Activated CD8-positive, alpha-beta T cell treated with anti-CD3 and anti-CD28 coated beads, Interleukin-2, amount 10 ng/mL, durations not matched to agents 7 days and 5 days (primary cell): Measurements from ENCODE around the gene MLLT1. TPM values are rescaled to one million over a fixed set of nuclear protein-coding genes. Genes with fewer than 3 reads are reported as not detected.

Experiments used
- ATAC-seq: fragments of 150-1000 bp; cut with Tn5 transposase; one replicate; pipeline ENCODE4 v1.10.0; 2021; ENCODE audit warnings: moderate library complexity
- CTCF ChIA-PET: fragments of 350-600 bp; sonication (Branson Sonifier 250); formaldehyde crosslinking; loops from one replicate; lab custom pipeline; 2021; ENCODE audit warnings: antibody characterized with exemption; lab: Charles Lee
- POLR2A ChIA-PET: fragments of 350-600 bp; sonication (Branson Sonifier 250); formaldehyde crosslinking; loops from one replicate; lab custom pipeline; 2021; ENCODE audit warnings: antibody characterized with exemption; lab: Charles Lee
- DNase-seq: peaks from one replicate; pipeline ENCODE4 v3.0.0-alpha.2; 2020
- H3K27ac Mint-ChIP-seq: one replicate; pipeline ENCODE4 v1.8.0; 2021; ENCODE audit warnings: mild to moderate bottlenecking, mixed read lengths
- H3K27me3 Mint-ChIP-seq: one replicate; pipeline ENCODE4 v1.8.0; 2021; ENCODE audit warnings: low read depth, mixed read lengths
- H3K36me3 Mint-ChIP-seq: one replicate; pipeline ENCODE4 v1.8.0; 2021; ENCODE audit warnings: low read depth, mixed read lengths
- H3K4me1 Mint-ChIP-seq: one replicate; pipeline ENCODE4 v1.8.0; 2021; ENCODE audit warnings: low read depth, mixed read lengths
- H3K4me3 Mint-ChIP-seq: one replicate; pipeline ENCODE4 v1.8.0; 2021; ENCODE audit warnings: mild to moderate bottlenecking, mixed read lengths
- H3K9me3 Mint-ChIP-seq: one replicate; pipeline ENCODE4 v1.8.0; 2022; ENCODE audit warnings: mixed read lengths; ENCODE audit not compliant: insufficient read depth
- total RNA-seq, 2 experiments: library from RNA; stranded (reverse); gene quantifications; one replicate each; pipeline ENCODE4 v1.2.3, GENCODE V29; 2021

MLLT1 gene
- total RNA-seq, 2 experiments from 2014 or later = 37.3 to 48.7 TPM

DNA sequence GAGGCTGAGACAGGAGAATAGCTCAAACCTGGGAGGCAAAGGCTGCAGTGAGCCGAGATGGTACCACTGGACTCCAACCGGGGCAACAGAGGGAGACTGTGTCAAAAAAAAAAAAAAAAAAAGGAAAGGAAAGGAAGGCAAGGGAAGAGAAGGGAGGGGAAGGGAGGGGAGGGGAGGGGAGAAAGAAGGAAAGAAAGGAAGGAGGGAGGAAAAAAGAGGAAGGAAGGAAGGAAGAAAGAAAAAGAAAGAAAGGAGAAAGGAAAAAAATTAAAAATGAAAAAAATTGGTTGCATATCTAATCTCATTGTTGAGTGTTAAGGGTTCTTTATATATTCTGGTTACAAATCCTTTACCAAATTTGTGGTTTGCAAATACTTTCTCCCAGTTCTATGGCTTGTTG is 98.7 kb downstream of the MLLT1 start:
- H3K36me3 Mint-ChIP-seq = no peaks in the 10 kb centered on the region
- H3K9me3 Mint-ChIP-seq = no peaks in the 10 kb centered on the region
- peaks cover 9% of the 10 kb centered on the region for H3K4me1 Mint-ChIP-seq
- H3K4me3 Mint-ChIP-seq = no peak overlapping the region
- H3K27me3 Mint-ChIP-seq = peaks cover 36% of the 10 kb centered on the region
- POLR2A ChIA-PET = no interaction called here
- ATAC-seq (no peak), DNase-seq (no peak)
- no peak overlapping the region for H3K27ac Mint-ChIP-seq
- CTCF ChIA-PET = no interaction called here

DNA sequence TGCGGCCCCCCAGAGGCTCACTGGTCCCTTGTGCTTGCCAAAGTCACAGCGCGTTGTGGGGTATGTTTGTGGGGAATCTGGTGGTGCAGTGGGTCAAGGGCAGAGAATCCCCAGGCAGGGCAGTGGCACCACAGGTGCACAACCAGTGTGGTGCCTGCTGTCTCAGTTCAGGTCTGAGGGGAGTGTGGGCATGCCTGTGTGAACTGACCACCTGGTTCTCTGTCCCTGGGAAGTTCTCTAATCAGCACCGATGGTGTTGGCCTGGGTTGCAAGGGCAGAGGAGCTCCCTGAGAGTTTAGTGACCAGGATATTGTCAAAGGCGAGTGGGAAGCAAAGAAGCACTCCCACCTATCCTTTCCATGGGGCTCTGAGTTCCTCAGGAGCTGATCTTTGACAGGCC is 106.6 kb downstream of the MLLT1 start:
- POLR2A ChIA-PET = no interaction called here
- H3K9me3 Mint-ChIP-seq = no peaks in the 10 kb centered on the region
- H3K4me3 Mint-ChIP-seq = no peak overlapping the region
- peaks cover 44% of the 10 kb centered on the region for H3K27me3 Mint-ChIP-seq
- no peaks in the 10 kb centered on the region for H3K36me3 Mint-ChIP-seq
- no peaks in the 10 kb centered on the region for H3K4me1 Mint-ChIP-seq
- no peak overlapping the region for H3K27ac Mint-ChIP-seq
- ATAC-seq (no peak), DNase-seq (no peak)
- CTCF ChIA-PET = no interaction called here

DNA sequence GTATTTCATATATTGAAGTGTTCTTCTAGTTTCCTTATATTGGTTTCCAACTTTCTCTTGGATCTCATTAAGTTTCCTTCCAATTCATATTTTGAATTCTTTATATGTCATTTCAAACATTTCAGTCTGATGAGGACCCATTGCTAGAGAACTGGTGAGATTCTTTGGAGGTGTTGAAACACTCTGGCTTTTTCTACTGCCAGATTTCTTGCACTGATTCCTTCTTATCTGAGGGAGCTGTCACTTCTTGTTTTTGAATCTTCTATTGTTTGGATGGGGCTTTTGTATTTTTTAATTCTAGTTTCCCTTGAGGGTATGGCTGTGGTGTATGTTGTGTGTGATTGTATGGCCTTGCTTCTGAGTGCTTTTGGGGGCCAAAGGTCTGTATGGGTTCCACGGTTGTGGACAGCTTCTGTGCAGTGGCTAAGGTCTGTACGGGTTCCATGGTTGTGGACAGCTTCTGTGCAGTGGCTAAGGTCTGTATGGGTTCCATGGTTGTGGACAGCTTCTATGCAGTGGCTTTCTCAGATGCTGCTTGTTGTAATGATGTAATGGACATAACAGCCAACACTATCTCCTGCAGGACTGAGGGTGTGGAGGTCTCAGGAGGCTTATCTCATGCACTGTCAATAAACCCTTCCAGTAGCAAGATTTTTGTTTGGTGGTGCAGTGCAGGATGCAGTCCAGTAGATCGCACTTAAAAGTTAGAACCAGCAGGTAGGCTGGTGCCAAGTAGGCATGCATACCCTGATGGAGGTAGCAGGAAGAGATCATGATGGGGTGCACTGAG is 107.5 kb downstream of the MLLT1 start:
- Mint-ChIP-seq H3K27me3 (peaks cover 40% of the 10 kb centered on the region), H3K27ac (no peak overlapping the region), H3K36me3 (no peaks in the 10 kb centered on the region), H3K9me3 (no peaks in the 10 kb centered on the region), H3K4me1 (no peaks in the 10 kb centered on the region), H3K4me3 (no peak overlapping the region)
- ChIA-PET CTCF (no interaction called here), POLR2A (no interaction called here)
- no peak for ATAC-seq
- DNase-seq = no peak

DNA sequence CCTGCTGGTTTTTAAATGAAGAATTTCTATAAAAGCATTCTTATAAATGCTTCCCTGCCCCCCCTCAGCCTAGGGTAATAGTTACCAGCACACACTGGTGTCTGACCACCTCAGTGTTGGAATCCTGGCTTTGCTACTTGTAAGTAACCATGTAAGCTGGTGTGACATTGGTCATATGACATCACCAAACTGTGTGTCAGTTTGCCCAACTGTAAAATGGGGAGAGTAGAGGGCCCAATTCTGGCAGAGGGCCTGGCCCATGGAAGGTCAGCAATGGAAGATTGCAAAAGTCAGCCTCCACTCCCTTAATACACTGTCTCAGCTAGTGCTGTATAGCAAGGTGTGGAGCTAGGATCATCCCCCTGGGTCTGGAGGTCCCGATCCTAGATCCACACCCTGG is 112.7 kb downstream of the MLLT1 start:
- Mint-ChIP-seq H3K27me3 (peaks cover 21% of the 10 kb centered on the region), H3K4me3 (no peak overlapping the region), H3K4me1 (no peaks in the 10 kb centered on the region), H3K27ac (no peak overlapping the region), H3K9me3 (no peaks in the 10 kb centered on the region), H3K36me3 (no peaks in the 10 kb centered on the region)
- ChIA-PET CTCF (interaction anchor here (1.0 to 2.2 kb wide), 5 partner anchors 10 to 314 kb away, joined by 3 to 6 read pairs (median 4); partner anchors contain the start of gene DENND1C), POLR2A (no interaction called here)
- ATAC-seq (no peak), DNase-seq (no peak)

DNA sequence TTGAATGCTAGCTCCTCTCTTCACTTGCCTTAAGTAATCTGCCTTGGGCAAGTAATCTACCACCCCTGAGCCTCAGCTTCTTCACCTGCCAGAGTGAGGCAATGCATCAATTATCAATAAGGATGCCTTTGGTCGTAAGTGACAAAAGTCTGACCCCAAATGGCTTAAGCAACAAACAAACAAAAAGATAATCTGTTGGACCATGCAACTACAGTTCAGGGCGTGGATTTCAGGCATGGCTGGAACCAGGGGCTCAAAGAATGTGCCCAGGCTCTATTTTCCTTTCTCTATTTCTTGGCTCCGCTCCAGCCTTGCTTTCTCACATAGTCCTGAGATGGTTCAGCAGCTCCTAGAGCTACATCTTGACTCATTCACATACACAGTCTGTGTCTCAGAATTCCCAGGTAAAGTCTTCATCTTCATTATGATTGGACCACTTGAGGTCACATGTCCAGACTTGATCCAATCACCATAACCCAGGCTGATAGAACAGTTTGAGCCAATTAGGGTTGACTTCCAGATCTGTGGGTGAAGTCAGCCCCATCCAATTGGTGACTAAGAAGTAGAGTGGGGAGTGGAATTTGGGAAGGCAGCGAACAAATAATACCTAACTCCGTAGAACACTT is 114.8 kb downstream of the MLLT1 start:
- Mint-ChIP-seq H3K4me3 (no peak overlapping the region), H3K27ac (no peak overlapping the region), H3K36me3 (peaks cover 4% of the 10 kb centered on the region), H3K4me1 (peaks cover 8% of the 10 kb centered on the region), H3K9me3 (no peaks in the 10 kb centered on the region), H3K27me3 (peaks cover 10% of the 10 kb centered on the region)
- POLR2A ChIA-PET = interaction anchor here (1.0 kb wide), 1 partner anchor 54 kb away, joined by 3 read pairs; no protein-coding TSS in a partner anchor
- no peak for ATAC-seq
- DNase-seq = no peak
- CTCF ChIA-PET = interaction anchor here (0.8 to 1.2 kb wide), 4 partner anchors 13 to 66 kb away, joined by 3 to 5 read pairs (median 4); no protein-coding TSS in a partner anchor

- DNase-seq (peak; percentile 93), ATAC-seq (peak; percentile 87)
- H3K36me3 Mint-ChIP-seq = peaks cover 4% of the 10 kb centered on the region
- H3K27ac Mint-ChIP-seq = peak overlapping the region; percentile 70
- H3K9me3 Mint-ChIP-seq = peaks cover 11% of the 10 kb centered on the region
- ChIA-PET POLR2A (no interaction called here), CTCF (no interaction called here)
- no peak overlapping the region for H3K4me3 Mint-ChIP-seq
- peaks cover 8% of the 10 kb centered on the region for H3K4me1 Mint-ChIP-seq
- H3K27me3 Mint-ChIP-seq = no peaks in the 10 kb centered on the region
Measured at GRCh38 chr19:6161271-6161850, 118.4 kb downstream of the MLLT1 start.

Other genes with a start within 250 kb of the MLLT1 start
- 10 to 100 TPM; 12.3 to 13.8 TPM for gene RFX2, start 169.5 kb downstream of the MLLT1 start, total RNA-seq
- gene ACSBG2, start 144.3 kb downstream of the MLLT1 start, total RNA-seq = not detected
- gene ACER1, start 53.6 kb upstream of the MLLT1 start, total RNA-seq = under 1 TPM; 0.26 to 0.29 TPM
- 100 to 1,000 TPM; 142 to 160 TPM for gene CLPP, start 81.6 kb upstream of the MLLT1 start, total RNA-seq
- 10 to 100 TPM; 46.1 to 48.8 TPM for gene ALKBH7, start 92.8 kb upstream of the MLLT1 start, total RNA-seq
- gene PSPN, start 96.0 kb upstream of the MLLT1 start, total RNA-seq = 1 to 10 TPM; 2.1 to 2.6 TPM
- 10 to 100 TPM; 71.2 to 71.5 TPM for gene GTF2F1, start 113.2 kb upstream of the MLLT1 start, total RNA-seq
- gene KHSRP, start 144.8 kb upstream of the MLLT1 start, total RNA-seq = 100 to 1,000 TPM; 345 to 354 TPM
- under 1 TPM; 0.16 to 0.18 TPM for gene SLC25A41, start 153.8 kb upstream of the MLLT1 start, total RNA-seq
- 10 to 100 TPM; 27.5 to 28.0 TPM for gene SLC25A23, start 179.8 kb upstream of the MLLT1 start, total RNA-seq
- gene CRB3, start 184.3 kb upstream of the MLLT1 start, total RNA-seq = 1 to 10 TPM in 1 of 2 experiments, not detected in 1; 1.1 TPM
- 10 to 100 TPM; 94.1 to 97.5 TPM for gene DENND1C, start 201.8 kb upstream of the MLLT1 start, total RNA-seq
- 1 to 10 TPM; 6.6 to 6.9 TPM for gene TUBB4A, start 222.3 kb upstream of the MLLT1 start, total RNA-seq